Loucy (cell line): ENCODE data around the gene AKAP9.

ENCODE experiments used
- H2AFZ ChIP-seq: fragments of 200-600 bp; sonication (generic); 2 replicates; pipeline ENCODE4 v1.6.0; 2016; ENCODE audit warnings: antibody characterized with exemption, mild to moderate bottlenecking, low read length, moderate library complexity
- H3F3A ChIP-seq: fragments of 200-600 bp; 2 replicates; pipeline ENCODE4 v1.6.0; 2016; ENCODE audit warnings: antibody characterized with exemption, low read depth, mild to moderate bottlenecking
- H3K27me3 ChIP-seq: fragments of 200-600 bp; sonication (generic); 2 replicates; pipeline ENCODE4 v1.6.1; 2014; ENCODE audit warnings: low read length, mild to moderate bottlenecking; ENCODE audit not compliant: insufficient read depth, poor library complexity, severe bottlenecking
- H3K36me3 ChIP-seq: fragments of 200-600 bp; sonication (generic); 2 replicates; pipeline ENCODE4 v1.6.1; 2016; ENCODE audit warnings: low read length; ENCODE audit not compliant: insufficient read depth
- H3K4me1 ChIP-seq: fragments of 200-600 bp; sonication (generic); 2 replicates; pipeline ENCODE4 v1.5.1; 2014; ENCODE audit warnings: low read length, mild to moderate bottlenecking; ENCODE audit not compliant: insufficient read depth, poor library complexity, severe bottlenecking
- H3K4me2 ChIP-seq: fragments of 200-600 bp; sonication (generic); 2 replicates; pipeline ENCODE4 v1.6.0; 2014; ENCODE audit warnings: antibody characterized with exemption, low read length, low read depth, mild to moderate bottlenecking; ENCODE audit not compliant: poor library complexity, severe bottlenecking
- H3K4me3 ChIP-seq: fragments of 200-600 bp; sonication (generic); 2 replicates; pipeline ENCODE4 v1.5.1; 2014; ENCODE audit warnings: low read length, mild to moderate bottlenecking, mixed read lengths; ENCODE audit not compliant: poor library complexity, severe bottlenecking
- H3K79me2 ChIP-seq: fragments of 200-600 bp; sonication (generic); 2 replicates; pipeline ENCODE4 v1.6.1; 2014; ENCODE audit warnings: low read length; ENCODE audit not compliant: insufficient read depth
- H3K9ac ChIP-seq: fragments of 200-600 bp; sonication (generic); 2 replicates; pipeline ENCODE4 v1.6.0; 2014; ENCODE audit warnings: mild to moderate bottlenecking, low read depth, low read length, moderate library complexity; ENCODE audit not compliant: poor library complexity, severe bottlenecking
- H3K9me2 ChIP-seq: fragments of 200-600 bp; sonication (generic); replicated peaks from 2 replicates; pipeline ENCODE4 v1.6.1; 2016; ENCODE audit warnings: low read depth, low read length, mixed read lengths
- H3K9me3 ChIP-seq: fragments of 200-600 bp; sonication (generic); 2 replicates; pipeline ENCODE4 v1.6.1; 2014; ENCODE audit warnings: mild to moderate bottlenecking, antibody characterized with exemption, low read length, low read depth; ENCODE audit not compliant: insufficient read depth
- H4K20me1 ChIP-seq: fragments of 200-600 bp; sonication (generic); 2 replicates; pipeline ENCODE4 v1.6.0; 2014; ENCODE audit warnings: antibody characterized with exemption, low read length, mild to moderate bottlenecking; ENCODE audit not compliant: insufficient read depth, poor library complexity, severe bottlenecking
- EZH2phosphoT487 ChIP-seq: fragments of 200-600 bp; IDR thresholded peaks from 2 replicates; pipeline ENCODE4 v1.6.1; 2018; ENCODE audit warnings: antibody characterized with exemption, mild to moderate bottlenecking, moderate library complexity, borderline replicate concordance
- TF ChIP-seq, protein P1 (sequence below): fragments of 200-600 bp; sonication (generic); conservative IDR thresholded peaks from 2 replicates; pipeline ENCODE4 v1.5.1; 2014; ENCODE audit warnings: mild to moderate bottlenecking, antibody characterized with exemption, low read length

The AKAP9 gene

DNA sequence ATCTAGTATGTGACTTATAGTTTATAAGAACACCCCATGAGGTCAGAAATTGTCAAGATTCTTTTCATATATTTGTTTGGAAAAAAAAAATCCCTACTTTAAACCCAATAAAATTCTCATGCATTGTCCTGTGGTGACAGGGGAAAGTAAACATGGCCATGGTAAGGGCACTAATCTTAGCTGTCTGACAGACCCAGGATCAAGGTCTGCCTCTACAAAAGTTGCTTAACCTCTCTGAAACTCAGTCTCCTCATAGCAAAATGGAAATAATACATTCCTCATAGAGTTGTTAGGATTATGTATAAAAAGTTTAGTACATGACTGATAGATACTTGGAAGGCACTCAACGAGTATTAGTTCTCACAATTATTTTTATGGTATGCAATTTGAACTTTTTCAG lies 22.3 kb upstream of the AKAP9 start:
- Histone ChIP-seq H3K9ac (no peak overlapping the region), H3K9me2 (no peaks in the 10 kb centered on the region), H3K36me3 (no peaks in the 10 kb centered on the region), H3K79me2 (no peaks in the 10 kb centered on the region), H3K4me1 (peaks cover 9% of the 10 kb centered on the region), H3K9me3 (no peaks in the 10 kb centered on the region), H3F3A (no peaks in the 10 kb centered on the region), H3K27me3 (no peaks in the 10 kb centered on the region), H2AFZ (no peak overlapping the region), H3K4me3 (no peak overlapping the region), H3K4me2 (no peak overlapping the region), H4K20me1 (no peaks in the 10 kb centered on the region)
- TF ChIP-seq, protein P1, sequence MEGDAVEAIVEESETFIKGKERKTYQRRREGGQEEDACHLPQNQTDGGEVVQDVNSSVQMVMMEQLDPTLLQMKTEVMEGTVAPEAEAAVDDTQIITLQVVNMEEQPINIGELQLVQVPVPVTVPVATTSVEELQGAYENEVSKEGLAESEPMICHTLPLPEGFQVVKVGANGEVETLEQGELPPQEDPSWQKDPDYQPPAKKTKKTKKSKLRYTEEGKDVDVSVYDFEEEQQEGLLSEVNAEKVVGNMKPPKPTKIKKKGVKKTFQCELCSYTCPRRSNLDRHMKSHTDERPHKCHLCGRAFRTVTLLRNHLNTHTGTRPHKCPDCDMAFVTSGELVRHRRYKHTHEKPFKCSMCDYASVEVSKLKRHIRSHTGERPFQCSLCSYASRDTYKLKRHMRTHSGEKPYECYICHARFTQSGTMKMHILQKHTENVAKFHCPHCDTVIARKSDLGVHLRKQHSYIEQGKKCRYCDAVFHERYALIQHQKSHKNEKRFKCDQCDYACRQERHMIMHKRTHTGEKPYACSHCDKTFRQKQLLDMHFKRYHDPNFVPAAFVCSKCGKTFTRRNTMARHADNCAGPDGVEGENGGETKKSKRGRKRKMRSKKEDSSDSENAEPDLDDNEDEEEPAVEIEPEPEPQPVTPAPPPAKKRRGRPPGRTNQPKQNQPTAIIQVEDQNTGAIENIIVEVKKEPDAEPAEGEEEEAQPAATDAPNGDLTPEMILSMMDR: no peak
- no peak for TF ChIP-seq EZH2phosphoT487

DNA sequence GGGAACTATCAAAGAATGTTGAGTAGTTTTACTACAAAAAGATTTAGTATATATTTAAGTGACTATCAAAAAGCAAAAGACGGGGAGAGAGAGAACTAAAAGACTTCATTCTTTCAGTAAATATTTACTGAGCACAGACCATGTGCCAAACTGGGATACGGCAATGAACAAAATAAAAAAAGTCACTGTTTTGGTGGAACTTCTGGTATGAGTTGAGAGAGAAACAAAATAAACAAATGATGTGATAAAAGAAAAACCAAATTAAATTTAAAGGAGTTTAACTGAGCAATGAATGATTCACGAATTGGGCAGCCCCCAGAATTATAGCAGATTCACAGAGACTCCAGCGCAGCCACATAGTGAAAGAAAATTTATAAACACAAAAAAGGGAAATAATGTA lies 17.8 kb upstream of the AKAP9 start:
- Histone ChIP-seq H3K9ac (no peak overlapping the region), H3K36me3 (no peaks in the 10 kb centered on the region), H3K4me3 (no peak overlapping the region), H3F3A (no peaks in the 10 kb centered on the region), H3K4me2 (no peak overlapping the region), H3K27me3 (no peaks in the 10 kb centered on the region), H2AFZ (no peak overlapping the region), H3K4me1 (no peaks in the 10 kb centered on the region), H3K9me3 (no peaks in the 10 kb centered on the region), H3K79me2 (no peaks in the 10 kb centered on the region), H4K20me1 (no peaks in the 10 kb centered on the region), H3K9me2 (no peaks in the 10 kb centered on the region)
- no peak for TF ChIP-seq EZH2phosphoT487
- TF ChIP-seq, protein P1: no peak

DNA sequence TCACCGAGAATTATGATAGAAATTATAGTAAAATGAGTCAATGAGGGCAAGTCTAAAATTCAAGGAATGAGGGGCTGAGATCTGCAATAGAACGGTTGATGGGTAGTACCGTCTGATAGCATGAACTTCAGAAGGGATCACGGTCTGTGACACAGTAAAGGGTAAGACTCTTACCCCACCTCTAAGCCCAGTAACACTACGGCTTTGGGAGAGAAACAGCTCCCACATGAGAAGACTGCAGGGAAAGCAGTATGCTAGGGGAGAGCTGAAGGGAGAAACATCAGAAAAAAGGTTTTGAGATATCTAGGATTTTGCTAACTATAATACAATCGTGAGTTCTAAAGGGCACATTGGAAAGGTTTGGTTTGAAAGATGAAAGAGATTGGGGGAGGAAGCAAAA lies 12.8 kb upstream of the AKAP9 start:
- H3K4me1 ChIP-seq: no peaks in the 10 kb centered on the region
- no peak overlapping the region for H3K9ac ChIP-seq
- H2AFZ ChIP-seq: no peak overlapping the region
- H3K9me3 ChIP-seq: no peaks in the 10 kb centered on the region
- no peaks in the 10 kb centered on the region for H4K20me1 ChIP-seq
- H3K27me3 ChIP-seq: no peaks in the 10 kb centered on the region
- H3K79me2 ChIP-seq: no peaks in the 10 kb centered on the region
- H3F3A ChIP-seq: no peaks in the 10 kb centered on the region
- no peaks in the 10 kb centered on the region for H3K9me2 ChIP-seq
- no peaks in the 10 kb centered on the region for H3K36me3 ChIP-seq
- TF ChIP-seq, protein P1: no peak
- no peak for TF ChIP-seq EZH2phosphoT487
- no peak overlapping the region for H3K4me3 ChIP-seq
- H3K4me2 ChIP-seq: no peak overlapping the region
